MM.1S (cell line): ENCODE results near the gene CCDC85B.

Experiments
- EZH2phosphoT487 ChIP-seq: fragments of 300-600 bp; sonication (generic); IDR thresholded peaks from 2 replicates; pipeline ENCODE4 v1.6.1; 2018; ENCODE audit warnings: antibody characterized with exemption, low read length
- TF ChIP-seq, protein P1 (sequence below): fragments of 300-600 bp; sonication (generic); IDR thresholded peaks from 2 replicates; pipeline ENCODE4 v1.5.1; 2016; ENCODE audit warnings: antibody characterized with exemption, low read length, mixed read lengths

DNA sequence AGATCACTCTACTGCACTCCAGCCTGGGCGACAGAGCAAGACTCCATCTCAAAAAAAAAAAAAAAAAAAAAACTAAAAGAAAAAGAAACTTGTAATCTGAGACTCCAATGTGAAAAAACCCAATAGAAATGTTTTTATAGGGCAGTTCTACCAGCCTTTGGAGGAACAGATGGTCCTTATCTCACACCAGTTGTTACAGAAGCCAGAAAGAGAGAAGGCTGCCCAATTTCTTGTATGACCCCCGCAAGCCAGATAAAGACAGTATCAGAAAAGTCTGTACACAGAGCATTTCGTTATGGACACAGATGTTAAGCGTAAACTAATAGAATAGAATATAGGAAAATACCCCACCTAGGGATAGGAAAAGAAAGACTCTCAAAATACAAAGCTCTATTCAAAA lies 43.5 kb downstream of the CCDC85B start:
- no peak for TF ChIP-seq EZH2phosphoT487
- TF ChIP-seq, protein P1, sequence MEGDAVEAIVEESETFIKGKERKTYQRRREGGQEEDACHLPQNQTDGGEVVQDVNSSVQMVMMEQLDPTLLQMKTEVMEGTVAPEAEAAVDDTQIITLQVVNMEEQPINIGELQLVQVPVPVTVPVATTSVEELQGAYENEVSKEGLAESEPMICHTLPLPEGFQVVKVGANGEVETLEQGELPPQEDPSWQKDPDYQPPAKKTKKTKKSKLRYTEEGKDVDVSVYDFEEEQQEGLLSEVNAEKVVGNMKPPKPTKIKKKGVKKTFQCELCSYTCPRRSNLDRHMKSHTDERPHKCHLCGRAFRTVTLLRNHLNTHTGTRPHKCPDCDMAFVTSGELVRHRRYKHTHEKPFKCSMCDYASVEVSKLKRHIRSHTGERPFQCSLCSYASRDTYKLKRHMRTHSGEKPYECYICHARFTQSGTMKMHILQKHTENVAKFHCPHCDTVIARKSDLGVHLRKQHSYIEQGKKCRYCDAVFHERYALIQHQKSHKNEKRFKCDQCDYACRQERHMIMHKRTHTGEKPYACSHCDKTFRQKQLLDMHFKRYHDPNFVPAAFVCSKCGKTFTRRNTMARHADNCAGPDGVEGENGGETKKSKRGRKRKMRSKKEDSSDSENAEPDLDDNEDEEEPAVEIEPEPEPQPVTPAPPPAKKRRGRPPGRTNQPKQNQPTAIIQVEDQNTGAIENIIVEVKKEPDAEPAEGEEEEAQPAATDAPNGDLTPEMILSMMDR: no peak
